Memory B cell (primary cell): ENCODE data around the gene IL1RL1.

Experiments used
- ATAC-seq: fragments of 150-1000 bp; cut with Tn5 transposase; 2 replicates; pipeline ENCODE4 v1.10.0; 2021; ENCODE audit warnings: low read depth, mild to moderate bottlenecking, moderate library complexity
- DNase-seq, 2 donors: peaks; one replicate each; pipeline ENCODE4 v3.0.0; 2022; ENCODE audit warnings: low spot score in 2 of 2
- H3K27ac Mint-ChIP-seq: one replicate; pipeline ENCODE4 v1.8.0; 2022; ENCODE audit warnings: mild to moderate bottlenecking, moderate library complexity, mixed read lengths
- H3K27me3 Mint-ChIP-seq: one replicate; pipeline ENCODE4 v1.8.0; 2022; ENCODE audit warnings: mixed read lengths
- H3K36me3 Mint-ChIP-seq: one replicate; pipeline ENCODE4 v1.8.0; 2022; ENCODE audit warnings: mild to moderate bottlenecking, mixed read lengths
- H3K4me1 Mint-ChIP-seq: one replicate; pipeline ENCODE4 v1.8.0; 2022; ENCODE audit warnings: mixed read lengths
- H3K4me3 Mint-ChIP-seq: one replicate; pipeline ENCODE4 v1.8.0; 2022; ENCODE audit warnings: mild to moderate bottlenecking, moderate library complexity, mixed read lengths
- H3K9me3 Mint-ChIP-seq: one replicate; pipeline ENCODE4 v1.8.0; 2022; ENCODE audit warnings: mixed read lengths

Gene IL1RL1

DNA sequence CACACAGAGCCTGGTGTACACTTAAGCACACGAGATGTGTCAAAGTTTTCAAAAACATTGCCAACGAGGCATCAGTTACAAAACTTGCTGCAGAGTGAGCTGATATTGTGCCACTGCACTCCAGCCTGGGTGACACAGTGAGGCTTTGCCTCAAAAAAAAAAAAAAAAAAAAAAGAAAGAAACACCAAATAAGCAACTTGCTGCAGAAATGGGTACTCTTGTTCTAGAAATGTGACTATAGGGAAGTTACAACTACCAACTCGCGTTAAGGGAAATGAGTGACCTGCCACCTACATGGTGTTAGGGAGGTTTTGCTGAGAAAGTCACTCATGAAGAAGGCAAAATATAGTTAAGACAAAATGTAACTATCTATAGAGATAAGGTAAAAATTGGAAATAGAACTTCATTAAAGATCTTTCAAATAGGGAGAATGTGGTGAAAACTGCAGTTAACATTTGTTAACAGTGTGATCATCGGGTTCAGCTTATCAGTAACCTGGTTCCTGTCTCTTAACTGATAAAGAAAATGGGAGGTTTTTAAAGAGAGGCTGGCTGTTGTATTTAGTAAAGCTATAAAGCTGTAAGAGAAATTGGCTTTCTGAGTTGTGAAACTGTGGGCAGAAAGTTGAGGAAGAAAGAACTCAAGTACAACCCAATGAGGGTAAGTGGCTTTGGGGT, at the start of gene IL1RL1:
TSS of gene IL1RL1 (plus strand) at position 600 of the 677 bp plus-strand sequence. CDS start 26,702 bp downstream, outside the sequence.
- DNase-seq (no peak), ATAC-seq (no peak)
- Mint-ChIP-seq H3K27me3 (peaks cover 33% of the 10 kb centered on the region), H3K36me3 (no peaks in the 10 kb centered on the region), H3K9me3 (no peaks in the 10 kb centered on the region), H3K4me3 (no peak within 1 kb of the TSS), H3K4me1 (no peaks in the 10 kb centered on the region), H3K27ac (no peak within 1 kb of the TSS)

DNA sequence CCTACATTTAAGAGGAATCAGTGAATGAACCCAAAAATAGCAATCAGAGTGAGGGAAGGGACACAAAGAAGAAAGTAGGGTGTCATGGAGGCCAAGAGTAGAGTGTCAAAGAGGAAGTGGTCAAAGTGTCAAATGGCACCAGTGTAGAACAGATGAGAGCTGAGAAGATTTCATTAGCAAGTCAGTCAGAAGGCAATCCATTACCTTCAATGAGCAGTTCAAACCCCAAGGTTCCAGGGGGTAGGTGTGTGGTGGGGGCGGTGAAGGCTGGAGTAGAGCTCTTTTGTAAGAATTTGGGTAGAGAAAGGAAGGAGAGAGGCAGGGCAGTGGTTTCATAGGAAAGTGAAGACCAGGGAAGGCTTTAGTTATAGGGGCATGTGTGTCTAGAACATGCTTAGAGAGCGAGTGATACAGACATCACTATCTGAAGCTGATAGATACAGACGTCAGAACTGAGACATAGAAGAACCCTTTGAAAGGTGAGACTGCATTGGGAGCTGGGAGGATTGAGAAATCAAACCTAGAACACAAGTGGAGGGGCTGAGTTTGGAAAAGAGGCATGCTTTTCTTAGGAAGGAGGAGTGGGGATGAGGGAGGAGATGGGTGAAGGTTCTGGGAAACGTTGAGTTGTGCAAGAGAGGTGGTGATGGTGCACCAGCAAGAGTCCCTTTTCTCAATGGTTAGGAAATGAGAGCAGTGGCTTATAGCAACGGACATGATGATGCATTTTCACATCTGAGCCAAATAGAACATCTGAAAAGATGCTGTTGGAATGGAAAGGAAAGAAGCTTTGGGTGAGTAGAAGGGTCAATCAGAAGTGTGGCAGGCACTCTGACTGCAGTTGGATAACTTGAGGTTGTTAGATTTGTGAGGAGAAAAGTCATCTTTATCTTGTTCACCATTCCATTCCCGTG, 48.9 kb upstream of the IL1RL1 start:
- no peak overlapping the region for H3K27ac Mint-ChIP-seq
- H3K36me3 Mint-ChIP-seq: no peaks in the 10 kb centered on the region
- no peak for ATAC-seq
- DNase-seq: no peak
- no peaks in the 10 kb centered on the region for H3K4me1 Mint-ChIP-seq
- H3K4me3 Mint-ChIP-seq: no peak overlapping the region
- peaks cover 3% of the 10 kb centered on the region for H3K27me3 Mint-ChIP-seq
- H3K9me3 Mint-ChIP-seq: no peaks in the 10 kb centered on the region

GRCh38 chr2:102264952-102265351, 46.4 kb upstream of the IL1RL1 start:
- no peak overlapping the region for H3K27ac Mint-ChIP-seq
- no peak overlapping the region for H3K4me3 Mint-ChIP-seq

DNA sequence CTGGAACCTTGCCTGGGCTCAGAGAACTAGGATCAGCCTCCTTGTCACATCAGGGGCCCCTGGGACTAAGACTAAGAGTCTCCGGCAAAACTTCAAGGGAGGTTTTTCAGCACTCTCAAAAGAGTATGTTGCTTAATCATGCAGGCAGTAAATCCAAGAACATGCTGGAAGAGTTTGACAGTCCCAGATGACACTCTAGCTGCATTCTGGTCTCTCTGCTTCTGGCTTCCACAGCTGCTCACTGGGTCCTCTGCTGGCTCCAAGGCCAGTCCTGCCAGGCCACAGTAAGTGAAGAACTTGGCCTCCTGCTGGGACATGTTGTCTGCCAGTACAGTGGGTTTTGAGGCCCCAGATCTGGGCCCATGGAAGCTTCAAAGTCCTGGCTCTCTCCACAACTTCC, 45.2 kb upstream of the IL1RL1 start:
- no peaks in the 10 kb centered on the region for H3K36me3 Mint-ChIP-seq
- DNase-seq: no peak
- no peak overlapping the region for H3K27ac Mint-ChIP-seq

More at GRCh38 chr2:102264952-102265351, 46.4 kb upstream of the IL1RL1 start:
- DNase-seq (no peak), ATAC-seq (no peak)
- H3K27me3 Mint-ChIP-seq: peaks cover 4% of the 10 kb centered on the region
- no peaks in the 10 kb centered on the region for H3K4me1 Mint-ChIP-seq
- H3K9me3 Mint-ChIP-seq: no peaks in the 10 kb centered on the region
- no peaks in the 10 kb centered on the region for H3K36me3 Mint-ChIP-seq

GRCh38 chr2:102267774-102268173, 43.6 kb upstream of the IL1RL1 start:
- Mint-ChIP-seq H3K4me3 (no peak overlapping the region), H3K9me3 (no peaks in the 10 kb centered on the region), H3K27ac (no peak overlapping the region), H3K36me3 (no peaks in the 10 kb centered on the region), H3K4me1 (peaks cover 4% of the 10 kb centered on the region), H3K27me3 (peaks cover 21% of the 10 kb centered on the region)
- ATAC-seq (no peak), DNase-seq (no peak)

More for the DNA sequence above, 45.2 kb upstream of the IL1RL1 start:
- peaks cover 13% of the 10 kb centered on the region for H3K27me3 Mint-ChIP-seq
- H3K4me3 Mint-ChIP-seq: no peak overlapping the region
- no peaks in the 10 kb centered on the region for H3K9me3 Mint-ChIP-seq
- ATAC-seq: no peak
- no peaks in the 10 kb centered on the region for H3K4me1 Mint-ChIP-seq

- Mint-ChIP-seq H3K9me3 (no peaks in the 10 kb centered on the region), H3K27me3 (peaks cover 22% of the 10 kb centered on the region)
- DNase-seq: no peak
Observed at GRCh38 chr2:102268510-102269199, 42.7 kb upstream of the IL1RL1 start.

DNA sequence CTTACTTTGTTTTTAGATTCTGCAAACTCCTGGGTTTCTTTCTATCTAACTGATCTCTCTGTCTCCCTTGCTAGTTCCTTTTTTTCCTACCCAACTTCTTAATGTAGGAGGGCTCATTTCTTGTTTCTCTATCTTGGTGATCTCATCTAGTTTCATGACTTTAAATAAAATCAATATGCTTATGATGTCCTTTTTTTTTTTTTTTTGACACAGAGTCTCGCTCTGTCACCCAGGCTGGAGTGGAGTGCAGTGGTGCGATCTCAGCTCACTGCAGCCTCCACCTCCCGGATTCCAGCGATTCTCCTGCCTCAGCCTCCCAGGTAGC, 42.2 kb upstream of the IL1RL1 start:
- Mint-ChIP-seq H3K27ac (no peak overlapping the region), H3K4me1 (peaks cover 4% of the 10 kb centered on the region), H3K9me3 (no peaks in the 10 kb centered on the region), H3K36me3 (no peaks in the 10 kb centered on the region), H3K27me3 (peaks cover 22% of the 10 kb centered on the region), H3K4me3 (no peak overlapping the region)
- ATAC-seq: no peak
- DNase-seq: no peak

More at GRCh38 chr2:102268510-102269199, 42.7 kb upstream of the IL1RL1 start:
- H3K36me3 Mint-ChIP-seq: no peaks in the 10 kb centered on the region
- ATAC-seq: no peak
- no peak overlapping the region for H3K27ac Mint-ChIP-seq
- no peak overlapping the region for H3K4me3 Mint-ChIP-seq
- peaks cover 4% of the 10 kb centered on the region for H3K4me1 Mint-ChIP-seq

- Mint-ChIP-seq H3K4me3 (no peak overlapping the region), H3K4me1 (peaks cover 4% of the 10 kb centered on the region), H3K36me3 (peaks cover 3% of the 10 kb centered on the region), H3K27ac (no peak overlapping the region), H3K27me3 (peaks cover 27% of the 10 kb centered on the region), H3K9me3 (peaks cover 4% of the 10 kb centered on the region)
- DNase-seq: no peak
- ATAC-seq: peak; percentile 59
Observed at GRCh38 chr2:102271844-102272243, 39.5 kb upstream of the IL1RL1 start.

DNA sequence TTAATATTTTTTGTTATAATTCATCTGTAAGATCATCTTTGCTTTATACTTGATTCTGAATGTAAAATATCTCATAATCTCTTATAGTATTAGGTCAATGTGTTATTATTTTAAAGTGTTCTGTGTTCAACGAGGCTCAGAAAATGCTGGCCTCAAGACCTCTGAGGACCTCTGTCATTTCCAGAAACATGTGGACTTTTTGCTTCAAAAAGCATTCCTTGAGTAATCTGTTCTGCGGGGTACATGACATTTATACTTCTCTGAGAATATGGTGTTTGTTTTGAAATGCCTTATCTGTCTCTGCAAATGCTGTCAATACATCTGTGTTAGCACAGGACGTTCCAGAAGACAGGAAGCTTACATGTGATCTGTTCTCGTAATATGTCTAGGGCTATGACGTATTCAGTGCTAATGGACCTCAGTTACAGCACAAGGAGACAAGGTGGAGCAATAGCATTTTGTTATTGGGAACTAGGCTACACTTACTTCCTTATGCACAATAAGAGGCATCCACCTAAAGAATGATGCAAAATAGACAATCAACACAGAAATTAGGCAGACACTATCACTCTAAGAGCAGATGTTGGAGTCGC, 37.6 kb upstream of the IL1RL1 start:
- Mint-ChIP-seq H3K4me3 (no peak overlapping the region), H3K36me3 (peaks cover 3% of the 10 kb centered on the region), H3K27ac (no peak overlapping the region), H3K4me1 (peaks cover 4% of the 10 kb centered on the region), H3K9me3 (peaks cover 4% of the 10 kb centered on the region), H3K27me3 (peaks cover 32% of the 10 kb centered on the region)
- no peak for DNase-seq
- ATAC-seq: no peak

- H3K4me1 Mint-ChIP-seq: peaks cover 4% of the 10 kb centered on the region
- H3K27me3 Mint-ChIP-seq: peaks cover 17% of the 10 kb centered on the region
- H3K36me3 Mint-ChIP-seq: peaks cover 3% of the 10 kb centered on the region
- ATAC-seq: no peak
- H3K9me3 Mint-ChIP-seq: peaks cover 4% of the 10 kb centered on the region
- H3K27ac Mint-ChIP-seq: no peak overlapping the region
- H3K4me3 Mint-ChIP-seq: no peak overlapping the region
- no peak for DNase-seq
Observed at GRCh38 chr2:102276549-102277201, 34.7 kb upstream of the IL1RL1 start.

DNA sequence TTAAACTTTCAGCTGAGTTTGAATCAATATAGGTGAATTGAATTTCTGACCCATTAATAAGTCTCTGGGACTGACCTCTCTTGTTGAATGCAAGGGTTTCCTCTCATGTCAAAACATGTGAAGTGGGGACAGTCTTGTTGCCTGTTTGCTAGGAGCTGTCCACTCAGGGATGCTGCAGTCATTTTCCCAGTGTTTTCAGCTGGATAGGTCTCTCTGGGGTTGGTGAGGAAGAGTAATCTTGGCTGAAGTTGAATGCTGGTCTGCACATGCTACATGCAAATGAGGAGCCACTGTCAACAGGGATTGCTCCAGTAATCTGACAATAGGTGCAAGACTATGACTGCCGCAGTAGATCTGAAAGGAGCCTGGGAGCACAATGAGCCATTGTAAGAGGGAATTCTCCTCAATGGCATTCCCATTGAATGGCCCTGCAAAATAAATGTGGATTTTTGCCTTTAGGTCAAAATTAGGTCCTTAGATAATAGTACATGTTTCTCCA, 34.1 kb upstream of the IL1RL1 start:
- ATAC-seq: no peak
- Mint-ChIP-seq H3K36me3 (peaks cover 3% of the 10 kb centered on the region), H3K4me1 (no peaks in the 10 kb centered on the region), H3K27me3 (peaks cover 14% of the 10 kb centered on the region), H3K9me3 (peaks cover 4% of the 10 kb centered on the region), H3K4me3 (no peak overlapping the region), H3K27ac (no peak overlapping the region)
- DNase-seq: no peak

DNA sequence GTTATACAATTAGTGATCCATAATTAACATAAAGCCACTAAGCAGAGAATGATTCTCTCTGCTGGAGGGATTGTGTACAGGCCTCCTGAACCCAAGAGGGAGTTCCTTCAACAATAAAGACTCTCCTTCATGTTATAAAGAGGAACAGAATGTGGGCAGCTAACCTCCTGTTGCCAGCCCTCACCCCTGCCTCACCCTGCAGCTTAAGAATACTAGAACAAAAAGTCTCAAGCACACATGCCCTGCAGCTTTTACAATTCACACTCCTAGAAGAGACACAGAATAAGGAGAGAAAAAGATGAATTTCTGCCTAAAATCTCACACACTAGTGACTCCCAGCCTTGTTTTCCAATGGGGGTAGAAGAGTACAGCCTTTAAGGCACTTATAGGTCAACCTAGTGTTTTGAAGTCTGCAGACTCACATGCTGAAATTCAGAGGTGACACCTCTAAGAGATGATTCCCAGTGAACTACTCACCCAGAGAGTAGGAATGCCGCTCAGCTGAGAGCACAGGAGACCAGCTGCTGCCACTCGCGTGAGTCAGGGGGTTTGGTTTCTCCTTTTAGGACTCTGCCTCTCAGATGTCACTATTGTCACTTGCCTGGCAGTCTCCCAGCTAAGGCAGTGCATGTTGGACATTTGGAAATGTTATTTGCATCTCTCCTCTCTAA, 32.5 kb upstream of the IL1RL1 start:
- Mint-ChIP-seq H3K4me3 (no peak overlapping the region), H3K27me3 (peaks cover 10% of the 10 kb centered on the region), H3K36me3 (peaks cover 3% of the 10 kb centered on the region), H3K9me3 (peaks cover 4% of the 10 kb centered on the region), H3K4me1 (no peaks in the 10 kb centered on the region), H3K27ac (no peak overlapping the region)
- DNase-seq (no peak), ATAC-seq (no peak)

DNA sequence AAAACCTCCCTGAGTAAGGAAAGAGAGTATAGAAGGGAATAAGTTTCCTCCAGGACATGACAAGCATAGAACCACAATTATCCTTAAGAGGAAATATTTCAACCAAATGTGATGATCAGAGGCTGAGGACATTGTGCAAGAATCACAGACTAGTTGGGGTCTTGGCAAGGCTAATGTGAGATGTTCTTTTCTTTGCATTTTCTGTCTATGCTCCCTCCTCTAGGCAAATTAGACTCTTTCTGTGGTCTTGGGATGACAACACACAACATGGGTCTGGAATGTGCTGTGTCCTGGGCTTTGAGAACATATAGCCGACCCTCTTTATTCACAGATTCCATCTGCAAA, 32.0 kb upstream of the IL1RL1 start:
- DNase-seq: no peak
- no peaks in the 10 kb centered on the region for H3K4me1 Mint-ChIP-seq
- H3K27me3 Mint-ChIP-seq: peaks cover 10% of the 10 kb centered on the region
- no peak overlapping the region for H3K27ac Mint-ChIP-seq
- no peak overlapping the region for H3K4me3 Mint-ChIP-seq
- H3K9me3 Mint-ChIP-seq: peaks cover 4% of the 10 kb centered on the region
- ATAC-seq: no peak
- peaks cover 3% of the 10 kb centered on the region for H3K36me3 Mint-ChIP-seq
